RCC 7860 (cell line): ENCODE data around the gene GPR146.
"Not testable (repeated sequence)": the region's sequence is repeated elsewhere in the genome, so short reads cannot be mapped to it uniquely, and the experiment has no call there.

ENCODE experiments used
- DNase-seq: peaks from one replicate; pipeline ENCODE4 v3.0.0-alpha.2; 2015; ENCODE audit warnings: low spot score
- FAIRE-seq: peaks from 2 replicates; lab custom pipeline; 2012; peaks lifted over from hg19 to GRCh38; lab: Jason Lieb, UNC

Gene GPR146

GRCh38 chr7:1024876-1025742 lies 19.2 kb upstream of the GPR146 start:
- no peak for FAIRE-seq
- no peak for DNase-seq

- no peak for FAIRE-seq
- DNase-seq: no peak
Observed at GRCh38 chr7:1025743-1026581, 18.4 kb upstream of the GPR146 start.

- no peak for DNase-seq
- FAIRE-seq: no peak
Observed at GRCh38 chr7:1026721-1027161, 17.6 kb upstream of the GPR146 start.

- no peak for FAIRE-seq
- DNase-seq: no peak
Observed at GRCh38 chr7:1027242-1028043, 16.9 kb upstream of the GPR146 start.

- FAIRE-seq (no peak), DNase-seq (peak; percentile 76)
Observed at GRCh38 chr7:1028044-1028770, 16.1 kb upstream of the GPR146 start.

- DNase-seq: peak; percentile 87
Observed at GRCh38 chr7:1028775-1029636, 15.3 kb upstream of the GPR146 start.

GRCh38 chr7:1029637-1030443 lies 14.5 kb upstream of the GPR146 start:
- FAIRE-seq (no peak), DNase-seq (no peak)

More at GRCh38 chr7:1028775-1029636, 15.3 kb upstream of the GPR146 start:
- peak; percentile 86 for FAIRE-seq

GRCh38 chr7:1030444-1031070 lies 13.8 kb upstream of the GPR146 start:
- no peak for FAIRE-seq

GRCh38 chr7:1031716-1032455 lies 12.5 kb upstream of the GPR146 start:
- FAIRE-seq: no peak
- DNase-seq: no peak

More at GRCh38 chr7:1030444-1031070, 13.8 kb upstream of the GPR146 start:
- DNase-seq: no peak

- DNase-seq: no peak
- no peak for FAIRE-seq
Observed at GRCh38 chr7:1032536-1033181, 11.7 kb upstream of the GPR146 start.

GRCh38 chr7:1033546-1034145 lies 10.7 kb upstream of the GPR146 start:
- FAIRE-seq (no peak), DNase-seq (no peak)

- FAIRE-seq: not testable (repeated sequence)
Observed at GRCh38 chr7:1034769-1035168, 9.6 kb upstream of the GPR146 start.

GRCh38 chr7:1036164-1036928 lies 8.0 kb upstream of the GPR146 start:
- not testable (repeated sequence) for FAIRE-seq, DNase-seq

More at GRCh38 chr7:1034769-1035168, 9.6 kb upstream of the GPR146 start:
- not testable (repeated sequence) for DNase-seq

GRCh38 chr7:1040233-1040632 lies 4.1 kb upstream of the GPR146 start:
- not testable (repeated sequence) for FAIRE-seq, DNase-seq

- FAIRE-seq (no peak), DNase-seq (no peak)
Observed at GRCh38 chr7:1040790-1041189, 3.6 kb upstream of the GPR146 start.
